ENCODE data around the gene COQ9.
A peak's percentile ranks its signal among the peaks of the same experiment; 100 is the strongest.
"Not testable (repeated sequence)": the region's sequence is repeated elsewhere in the genome, so short reads cannot be mapped to it uniquely, and the experiment has no call there.

COQ9 gene

DNA sequence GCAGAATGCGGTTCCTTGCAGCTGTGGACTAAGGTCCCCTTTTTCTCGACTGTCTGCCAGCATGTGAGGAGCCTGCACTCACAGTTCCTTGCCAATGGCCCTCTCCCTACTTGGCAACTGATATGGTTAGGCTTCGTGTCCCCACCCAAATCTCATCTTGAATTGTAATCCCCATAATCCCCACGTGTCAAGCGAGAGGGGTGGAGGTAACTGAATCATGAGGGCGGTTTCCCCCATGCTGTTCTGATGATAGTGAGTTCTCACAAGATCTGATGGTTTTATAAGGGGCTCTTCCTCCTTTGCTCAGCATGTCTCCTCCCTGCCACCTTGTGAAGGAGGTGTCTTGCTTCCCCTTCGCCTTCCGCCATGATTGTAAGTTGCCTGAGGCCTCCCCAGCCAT lies 20.0 kb upstream of the COQ9 start:
- DNase-seq, result no peak

DNA sequence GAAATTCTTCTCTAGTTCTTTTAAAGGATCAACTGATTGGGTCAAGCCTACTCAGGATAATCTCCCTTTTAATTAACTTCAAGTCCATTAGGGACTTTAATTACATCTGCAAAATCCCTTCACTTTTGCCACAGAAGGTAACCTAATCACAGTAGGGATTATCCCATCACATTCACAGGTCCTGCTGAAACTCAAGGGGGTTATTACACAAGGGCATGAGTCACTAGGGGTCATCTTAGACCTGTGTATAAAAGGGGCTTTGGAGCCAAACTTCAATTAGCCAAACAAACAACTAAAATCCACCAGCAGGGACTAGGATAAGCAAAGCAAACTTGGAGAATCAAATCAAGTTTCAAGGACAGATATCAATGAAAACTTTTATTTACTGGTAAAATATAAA lies 19.5 kb upstream of the COQ9 start:
- DNase-seq, result no peak

DNA sequence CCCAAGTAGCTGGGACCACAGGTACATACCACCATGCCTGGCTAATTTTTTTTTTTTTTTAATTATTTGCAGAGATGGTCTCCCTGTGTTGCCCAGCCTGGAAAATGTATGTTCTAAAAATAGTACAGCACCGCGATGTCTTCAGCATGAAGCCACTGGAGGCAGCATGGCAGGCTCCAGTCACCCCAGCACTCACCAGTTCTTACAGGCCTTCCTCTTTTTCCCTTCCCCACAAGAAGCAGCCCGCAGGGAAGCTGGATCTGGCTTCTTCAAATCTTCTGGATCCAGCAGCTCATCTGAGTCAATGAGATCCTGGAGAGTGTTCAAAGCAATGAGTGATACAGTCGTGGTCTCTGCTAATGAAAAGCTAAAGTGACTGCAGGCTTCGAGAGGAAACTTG lies 16.3 kb upstream of the COQ9 start:
- DNase-seq, result no peak

DNA sequence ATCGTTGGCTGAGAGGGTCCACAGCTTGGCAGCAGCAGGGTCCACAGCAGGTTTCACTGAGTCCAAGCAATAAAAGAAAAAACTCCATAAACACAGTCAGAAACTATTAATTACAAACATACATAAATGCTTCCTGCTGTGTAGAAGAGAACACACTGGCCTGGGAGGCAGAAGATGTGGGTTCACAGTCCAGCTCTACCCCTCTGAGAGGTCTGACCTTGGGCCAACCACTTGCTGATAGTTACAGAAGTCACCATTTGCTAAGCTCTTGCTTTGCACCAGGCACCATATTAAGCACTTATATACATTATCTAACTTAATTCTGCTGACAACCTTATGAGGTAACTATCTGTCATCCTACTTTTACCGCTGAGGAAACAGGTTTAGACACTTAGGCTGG lies 14.8 kb upstream of the COQ9 start:
- no peak for DNase-seq

DNA sequence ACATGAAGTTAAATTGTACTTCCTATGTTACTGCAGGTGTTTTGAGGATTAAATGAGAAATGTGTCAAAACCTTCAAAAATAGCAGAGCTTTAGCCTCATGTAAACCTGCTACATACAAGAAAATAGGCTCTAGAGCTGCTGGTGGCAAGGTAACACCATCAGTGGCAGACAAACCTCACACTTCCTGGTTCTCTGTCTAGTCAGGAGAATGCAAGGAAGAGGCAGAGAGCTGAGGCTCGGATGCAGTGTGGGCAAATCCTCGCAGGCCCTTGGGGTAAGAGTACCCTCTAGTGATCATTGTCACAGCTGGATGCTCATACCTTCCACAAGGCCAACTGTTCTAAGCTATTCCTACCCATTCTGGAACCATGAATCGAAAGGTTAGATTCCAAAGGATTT lies 14.3 kb upstream of the COQ9 start:
- DNase-seq, result no peak

DNA sequence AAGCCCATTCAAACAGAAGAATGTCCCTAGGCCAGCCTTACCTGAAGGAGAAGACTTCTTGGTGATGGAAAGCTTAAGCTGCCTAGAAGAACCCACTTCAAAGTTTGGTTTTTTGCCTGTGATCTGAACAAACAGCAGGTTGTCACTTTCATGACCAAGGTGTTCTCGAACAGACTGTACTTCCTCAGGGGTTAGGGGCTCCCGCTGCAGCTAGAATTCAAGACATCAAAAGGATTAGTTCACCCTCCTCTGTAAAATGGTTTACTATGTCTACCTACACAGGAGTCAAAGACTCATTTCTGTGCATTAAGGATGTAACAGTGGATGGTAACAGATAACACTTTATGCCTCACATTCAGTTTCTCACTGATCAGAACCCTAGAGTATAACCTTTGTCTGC lies 13.3 kb upstream of the COQ9 start:
- no peak for DNase-seq

DNA sequence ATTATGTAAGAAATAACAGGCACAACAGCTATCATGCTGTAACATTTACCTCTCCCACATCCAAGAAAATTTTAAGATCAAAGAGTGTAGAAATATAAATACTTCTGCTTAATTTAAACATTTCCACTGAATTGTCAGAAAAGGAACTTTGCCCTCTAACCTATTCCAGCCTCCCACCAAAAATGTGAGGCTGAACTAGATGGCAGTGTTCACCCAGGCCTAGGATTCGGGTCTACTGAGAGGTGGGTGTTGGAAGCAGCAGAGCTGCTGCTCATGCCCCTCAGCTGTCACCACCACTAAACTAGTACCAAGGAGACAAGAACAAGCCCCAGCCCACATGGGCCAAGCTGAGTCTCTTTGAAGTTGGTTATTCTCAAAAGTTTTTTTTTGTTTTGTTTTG lies 11.4 kb upstream of the COQ9 start:
- DNase-seq, result no peak

DNA sequence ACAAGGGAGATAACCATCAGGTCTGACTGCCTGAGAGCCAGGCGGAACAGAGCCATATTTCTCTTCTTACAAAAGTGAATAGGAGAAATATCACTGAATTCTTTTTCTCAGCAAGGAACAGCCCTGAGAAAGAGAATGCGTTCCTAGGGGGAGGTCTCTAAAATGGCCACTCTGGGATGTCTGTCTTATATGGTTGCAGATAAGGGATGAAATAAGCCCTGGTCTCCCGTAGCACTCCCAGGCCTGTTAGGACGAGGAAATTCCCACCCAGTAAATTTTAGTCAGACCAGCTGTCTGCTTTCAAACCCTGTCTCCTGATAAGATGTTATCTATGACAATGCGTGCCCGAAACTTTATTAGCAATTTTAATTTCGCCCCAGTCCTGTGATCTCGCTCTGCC lies 7.3 kb upstream of the COQ9 start:
- DNase-seq, result not testable (repeated sequence)

DNA sequence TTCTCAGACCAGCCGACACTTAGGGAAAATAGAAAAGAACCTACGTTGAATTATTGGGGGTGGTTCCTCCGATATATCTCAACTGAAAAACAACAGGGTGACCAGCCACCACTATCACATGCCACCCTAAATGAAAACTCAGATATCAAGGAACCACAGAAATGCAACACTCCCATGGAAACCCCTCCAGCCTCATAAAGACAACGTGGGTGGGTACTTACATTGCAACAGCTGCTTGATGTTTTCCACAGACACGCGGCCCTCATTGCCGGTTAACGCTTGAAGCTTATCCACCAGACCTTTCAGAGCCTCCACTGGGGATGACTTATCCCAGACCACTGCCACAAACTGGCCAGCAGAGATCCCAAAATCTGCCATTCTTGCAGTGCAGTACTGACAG lies 6.7 kb upstream of the COQ9 start:
- DNase-seq, result not testable (repeated sequence)

DNA sequence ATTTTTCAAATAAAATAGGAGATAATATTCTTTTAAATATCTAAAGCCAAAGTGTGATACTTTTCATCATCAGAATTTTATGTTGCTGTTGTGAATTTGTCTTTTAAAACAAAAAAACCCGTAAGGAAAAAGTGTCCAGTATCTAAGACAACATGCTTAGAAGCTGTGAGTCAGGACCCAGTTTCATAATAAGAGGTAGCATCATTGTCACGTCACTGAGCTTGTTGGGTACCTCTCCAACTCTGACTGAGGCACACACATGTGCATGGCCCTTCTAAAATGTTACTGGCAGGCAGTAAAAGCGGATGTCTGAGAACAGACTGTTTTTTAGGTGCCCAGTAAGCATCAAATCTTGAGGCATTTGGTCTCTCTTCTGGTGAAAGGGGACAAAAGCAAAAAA lies 2.6 kb upstream of the COQ9 start:
- DNase-seq, result no peak

DNA sequence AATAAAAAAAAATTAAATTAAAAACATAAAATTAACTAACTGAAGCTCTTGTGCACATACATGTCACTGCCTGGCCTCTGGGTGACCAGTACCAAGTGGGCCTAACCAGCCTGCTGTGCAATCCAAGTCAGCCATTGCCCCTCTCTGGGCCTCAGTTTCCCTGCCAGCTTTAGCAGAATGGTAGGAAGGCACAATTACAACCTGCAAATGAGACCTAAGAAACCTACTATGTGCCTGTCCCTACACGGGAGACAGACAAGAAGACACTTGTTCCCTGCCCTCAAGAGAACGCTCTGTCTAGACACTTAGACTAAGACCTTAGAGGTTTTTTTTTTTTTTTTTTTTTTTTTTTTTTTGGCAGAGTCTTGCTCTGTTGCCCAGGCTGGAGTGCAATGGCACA lies 1.8 kb upstream of the COQ9 start:
- DNase-seq, result no peak

DNA sequence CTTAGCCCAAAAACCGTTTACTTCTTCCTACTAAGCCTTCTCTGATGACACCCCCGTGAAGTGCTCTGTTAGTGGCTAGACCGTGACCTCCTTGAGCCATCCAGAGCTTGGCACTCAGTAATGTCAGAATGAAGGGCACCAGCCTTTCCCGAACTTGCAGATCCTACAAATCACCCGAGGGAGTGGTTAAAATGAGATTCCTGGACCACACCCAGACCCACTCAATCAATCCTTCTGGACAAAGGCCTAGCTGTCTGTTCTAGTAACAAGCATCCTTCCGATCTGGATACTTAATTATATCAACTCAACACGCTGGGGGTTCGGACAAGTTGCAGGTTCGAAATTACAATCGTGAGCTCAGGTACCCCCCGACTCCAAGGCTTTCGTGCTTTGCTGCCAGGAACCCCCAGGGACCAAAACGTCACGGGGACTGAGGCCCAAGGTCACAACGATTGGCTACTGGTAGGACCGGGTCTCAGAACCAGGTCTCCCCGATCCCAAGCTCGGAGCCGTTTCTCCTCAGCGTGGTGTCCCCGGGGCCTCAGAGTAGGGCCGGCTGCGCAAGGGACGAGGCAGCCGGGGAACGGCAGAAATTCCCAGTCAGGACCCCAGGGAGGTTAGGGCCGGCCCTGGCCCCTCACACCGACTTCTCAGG lies 621 bp upstream of the COQ9 start:
- no peak for DNase-seq

DNA sequence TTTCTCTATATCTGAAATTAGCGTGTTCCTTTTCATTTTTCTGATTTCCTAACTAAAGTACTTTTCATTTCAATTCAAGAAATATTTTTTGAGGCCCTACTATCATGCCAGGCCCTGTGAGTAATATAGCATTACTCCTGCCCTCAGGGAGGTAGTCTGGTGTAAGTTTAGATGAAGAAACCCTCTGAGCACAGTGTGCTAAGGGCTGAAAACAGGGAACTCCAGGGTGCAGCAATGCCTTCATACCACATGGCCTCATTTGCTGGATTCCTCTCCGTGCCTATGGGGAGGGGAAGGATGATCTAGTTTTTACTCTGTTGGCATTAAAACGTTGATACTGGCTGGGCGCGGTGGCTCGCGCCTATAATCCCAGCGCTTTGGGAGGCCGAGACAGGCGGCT lies 4.7 kb downstream of the COQ9 start:
- DNase-seq, result no peak

DNA sequence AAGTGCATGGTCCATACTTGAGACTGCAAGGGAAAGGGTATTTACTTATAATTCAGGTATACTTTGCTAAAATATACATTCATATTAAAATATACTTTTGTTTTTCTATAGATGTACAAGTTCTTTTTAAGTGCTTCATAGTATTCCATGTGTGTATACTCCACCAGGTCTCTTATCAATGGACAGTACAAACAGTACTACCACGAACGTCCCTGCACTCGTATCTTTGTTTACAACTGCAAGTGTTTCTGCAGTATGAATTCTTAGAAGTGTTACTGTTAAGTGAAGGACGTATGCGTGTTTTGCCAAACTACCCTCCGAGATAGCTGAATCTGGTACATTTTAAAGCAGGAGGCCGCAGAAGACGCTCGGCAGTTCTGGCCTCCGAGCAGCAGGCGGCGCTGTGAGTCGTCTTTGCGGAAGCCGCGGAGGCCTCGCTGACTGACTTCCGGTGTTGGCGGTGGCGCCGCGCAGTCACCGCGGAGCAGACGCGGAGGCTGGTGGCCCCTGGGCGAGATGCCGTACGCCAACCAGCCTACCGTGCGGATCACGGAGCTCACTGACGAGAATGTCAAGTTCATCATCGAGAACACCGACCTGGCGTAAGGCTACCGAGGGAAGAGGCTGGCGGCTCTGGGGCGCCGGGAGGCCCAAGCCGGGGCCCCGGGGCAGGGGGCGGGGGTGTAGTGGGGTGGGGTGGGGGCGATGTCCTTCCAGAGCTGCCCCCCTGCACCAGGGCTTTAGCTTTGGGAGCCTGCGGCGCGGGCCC lies 15.1 kb downstream of the COQ9 start, which contains the start of gene POLR2C:
POLR2C (plus strand) TSS at position 471 of the 769 bp plus-strand sequence; CDS start at position 517, 46 bp downstream.
- DNase-seq, result peak; percentile 38

DNA sequence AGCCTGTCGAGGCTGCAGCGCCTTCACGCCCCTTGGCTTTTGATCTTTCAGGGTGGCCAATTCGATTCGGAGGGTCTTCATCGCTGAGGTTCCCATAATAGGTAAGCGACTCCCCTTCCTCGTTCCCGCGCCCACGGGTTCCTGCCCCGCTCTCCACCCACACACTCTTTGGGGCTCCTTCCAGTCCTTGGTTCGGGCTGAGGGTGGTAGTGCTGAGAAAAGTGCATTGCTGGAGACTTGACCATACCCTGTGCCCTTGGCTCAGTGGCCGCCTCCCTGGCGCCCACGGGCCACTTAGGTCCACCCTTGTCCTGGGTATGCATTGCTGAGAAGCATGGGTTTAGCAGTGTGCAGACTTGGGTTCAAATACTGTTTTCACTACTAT lies 15.7 kb downstream of the COQ9 start:
- DNase-seq, result no peak

DNA sequence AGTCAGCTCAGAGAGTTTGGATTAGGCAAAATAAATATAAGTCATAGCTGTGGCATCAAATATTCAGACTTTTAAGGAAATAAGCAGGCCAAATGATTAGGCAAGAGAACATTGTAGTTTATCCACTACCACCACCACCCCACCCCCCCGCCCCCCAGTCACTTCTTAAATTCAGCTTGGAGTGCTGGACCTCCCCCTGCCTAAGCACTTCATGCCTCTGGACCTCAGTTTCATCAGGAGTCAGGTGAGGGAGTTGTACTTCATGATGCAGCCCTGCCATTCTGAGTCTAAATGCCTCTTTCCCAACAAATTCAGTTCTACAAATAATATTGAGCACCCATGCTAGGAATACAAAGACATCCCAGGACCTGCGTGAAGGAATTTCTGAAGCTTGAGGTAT lies 17.2 kb downstream of the COQ9 start:
- no peak for DNase-seq

DNA sequence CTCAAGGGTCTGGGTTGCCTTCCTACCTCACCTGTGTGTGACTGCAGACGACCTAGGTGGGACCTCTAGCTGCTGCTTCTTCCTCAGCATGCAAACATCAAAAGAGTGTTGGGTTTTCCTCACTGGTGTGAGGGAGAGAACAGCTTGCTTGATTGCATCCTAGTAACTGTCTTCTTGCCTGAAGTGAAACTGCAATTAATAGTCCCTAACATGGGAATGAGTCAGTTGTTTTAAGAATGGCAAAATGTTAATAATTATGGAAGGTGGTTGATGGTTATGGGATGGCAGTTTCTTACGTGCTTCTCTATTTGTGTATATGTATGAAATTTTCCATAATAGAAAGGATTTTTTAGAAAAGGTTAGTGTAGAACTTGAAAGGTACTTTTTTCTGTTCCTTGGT lies 21.1 kb downstream of the COQ9 start:
- no peak for DNase-seq

DNA sequence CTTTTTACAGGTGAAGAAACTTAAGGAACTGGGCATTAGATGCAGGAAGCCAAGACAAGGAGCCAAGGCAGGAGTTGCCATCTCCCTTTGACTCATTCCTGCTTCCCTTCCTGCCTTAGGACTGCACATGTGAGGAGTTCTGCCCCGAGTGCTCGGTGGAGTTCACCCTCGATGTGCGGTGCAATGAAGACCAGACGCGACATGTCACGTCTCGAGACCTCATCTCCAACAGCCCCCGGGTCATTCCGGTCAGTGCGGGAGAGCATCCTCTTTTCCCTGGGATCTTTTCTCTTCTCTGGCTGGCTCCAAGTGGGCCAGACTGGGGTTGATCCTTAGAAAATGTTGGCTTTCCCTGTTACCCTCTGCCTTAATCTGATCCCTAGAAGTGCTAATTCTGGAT lies 21.8 kb downstream of the COQ9 start:
- DNase-seq, result no peak

DNA sequence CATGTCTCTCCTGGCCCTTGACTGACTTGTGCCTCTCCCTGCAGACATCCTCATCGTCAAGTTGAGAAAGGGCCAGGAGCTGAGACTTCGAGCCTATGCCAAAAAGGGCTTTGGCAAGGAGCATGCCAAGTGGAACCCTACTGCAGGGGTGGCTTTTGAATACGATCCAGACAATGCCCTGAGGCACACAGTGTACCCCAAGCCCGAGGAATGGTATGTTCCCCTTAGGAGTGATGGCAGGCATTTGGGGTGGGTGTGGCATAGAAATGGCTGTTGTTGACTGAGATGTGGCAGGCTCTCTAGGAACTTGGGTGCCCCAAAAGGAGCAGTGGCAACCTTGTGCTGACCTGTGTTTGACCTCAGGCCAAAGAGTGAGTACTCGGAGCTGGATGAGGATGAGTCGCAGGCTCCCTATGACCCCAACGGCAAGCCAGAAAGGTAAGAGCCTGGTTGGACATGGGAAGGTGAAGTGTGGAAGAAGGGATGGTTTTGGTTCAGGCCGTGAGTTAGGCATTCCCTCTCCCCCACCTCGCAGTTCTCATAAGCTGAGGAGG lies 22.7 kb downstream of the COQ9 start:
- no peak for DNase-seq

DNA sequence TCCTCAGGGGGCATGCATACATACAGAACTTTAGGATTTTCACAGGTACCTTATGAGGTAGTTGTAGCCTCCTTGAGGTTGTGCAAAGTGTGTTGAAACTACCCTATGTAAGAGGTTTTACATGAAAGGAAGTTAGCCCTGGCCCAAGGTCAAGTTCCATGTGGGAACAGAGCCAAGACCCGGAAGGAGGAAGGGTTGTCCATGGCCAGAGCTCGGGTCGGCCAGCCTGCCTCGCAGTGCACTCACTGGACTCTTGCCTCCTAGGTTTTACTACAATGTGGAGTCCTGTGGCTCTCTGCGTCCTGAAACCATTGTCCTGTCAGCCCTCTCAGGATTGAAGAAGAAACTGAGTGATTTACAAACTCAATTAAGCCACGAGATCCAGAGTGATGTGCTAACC lies 23.4 kb downstream of the COQ9 start:
- DNase-seq, result no peak

DNA sequence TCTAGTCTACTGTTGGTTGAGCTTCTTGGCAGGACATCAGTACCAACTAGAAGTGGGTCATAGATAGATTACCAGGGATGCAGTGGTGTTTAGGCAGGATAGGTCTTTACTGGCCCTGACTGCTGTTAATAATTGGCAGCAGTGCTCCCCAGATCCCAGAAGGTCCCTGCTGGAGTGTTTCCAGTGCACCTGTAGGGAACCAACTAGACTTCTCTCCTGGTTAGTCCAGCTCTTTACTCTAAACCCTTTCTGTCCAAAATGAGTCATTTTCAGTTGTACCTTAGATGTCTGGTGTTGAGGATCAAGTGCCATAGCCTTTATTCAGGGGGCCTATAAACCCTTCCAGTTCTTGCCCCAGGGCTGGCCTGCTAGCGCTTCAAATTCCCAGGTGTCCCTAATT lies 23.9 kb downstream of the COQ9 start:
- DNase-seq, result no peak

DNA sequence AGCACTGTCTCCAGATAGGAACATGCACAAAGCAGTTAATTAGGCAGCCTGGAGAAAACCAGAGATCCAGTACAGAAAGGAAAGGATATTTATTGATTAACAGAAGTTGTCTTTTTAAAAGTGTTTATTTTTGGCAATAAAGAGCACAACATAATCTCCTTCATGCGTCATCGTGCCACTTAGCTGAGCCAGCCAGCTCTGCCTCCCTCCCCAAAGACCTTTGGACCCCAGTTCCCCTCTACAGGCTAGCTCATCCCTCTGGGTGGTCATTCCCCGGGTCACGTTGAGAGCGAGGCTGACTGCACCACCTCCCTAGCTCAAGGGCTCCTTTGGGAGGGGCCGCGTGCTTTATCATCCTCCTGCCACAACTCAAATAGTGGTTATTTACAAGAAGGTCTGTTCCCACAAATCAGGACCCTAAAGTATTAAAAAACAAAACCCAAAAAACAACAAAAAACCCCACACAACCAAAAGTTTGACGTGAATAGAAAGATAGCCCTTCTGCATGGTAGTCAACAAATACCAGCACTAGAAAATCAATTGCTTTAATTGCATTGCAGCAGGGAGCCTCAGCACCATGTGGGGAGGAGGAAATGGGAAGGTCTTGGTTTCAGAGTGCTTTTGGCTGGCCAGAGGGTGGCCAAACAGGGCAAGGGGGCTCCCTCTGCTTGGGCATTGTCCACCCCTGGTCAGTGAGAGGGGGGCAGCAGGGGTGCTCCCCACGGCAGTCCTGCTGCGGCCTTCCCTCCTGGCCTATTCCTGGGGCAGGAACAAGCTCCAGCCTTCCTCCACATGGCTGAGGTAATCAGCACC lies 24.8 kb downstream of the COQ9 start:
- no peak for DNase-seq

DNA sequence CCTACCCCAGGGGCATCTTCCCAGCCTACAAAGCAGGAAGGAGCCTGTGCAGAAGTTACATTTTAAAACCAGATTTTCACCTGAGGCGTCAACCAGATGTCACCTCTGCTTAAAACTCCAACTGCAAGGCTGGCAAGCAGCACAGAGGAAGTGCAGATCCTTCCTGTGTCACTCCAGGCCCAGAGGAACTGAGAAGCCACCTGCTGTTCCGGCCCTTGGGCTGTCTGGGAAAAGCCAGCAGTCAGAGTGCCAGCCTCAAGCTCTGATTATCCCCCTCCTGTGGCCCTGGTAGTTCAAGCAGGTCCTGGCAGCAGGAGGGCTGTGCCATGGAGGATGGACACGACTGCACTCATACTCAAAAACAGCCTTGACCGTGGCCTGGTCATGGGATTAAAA lies 25.4 kb downstream of the COQ9 start:
- DNase-seq, result no peak

All from SIG-M5 (cell line).